ENCODE results near the gene FAM76A. TPM values are rescaled to one million over a fixed set of nuclear protein-coding genes. Genes with fewer than 3 reads are reported as not detected.

The FAM76A gene
- 9.6 and 17.3 TPM in 2 replicates for total RNA-seq

DNA sequence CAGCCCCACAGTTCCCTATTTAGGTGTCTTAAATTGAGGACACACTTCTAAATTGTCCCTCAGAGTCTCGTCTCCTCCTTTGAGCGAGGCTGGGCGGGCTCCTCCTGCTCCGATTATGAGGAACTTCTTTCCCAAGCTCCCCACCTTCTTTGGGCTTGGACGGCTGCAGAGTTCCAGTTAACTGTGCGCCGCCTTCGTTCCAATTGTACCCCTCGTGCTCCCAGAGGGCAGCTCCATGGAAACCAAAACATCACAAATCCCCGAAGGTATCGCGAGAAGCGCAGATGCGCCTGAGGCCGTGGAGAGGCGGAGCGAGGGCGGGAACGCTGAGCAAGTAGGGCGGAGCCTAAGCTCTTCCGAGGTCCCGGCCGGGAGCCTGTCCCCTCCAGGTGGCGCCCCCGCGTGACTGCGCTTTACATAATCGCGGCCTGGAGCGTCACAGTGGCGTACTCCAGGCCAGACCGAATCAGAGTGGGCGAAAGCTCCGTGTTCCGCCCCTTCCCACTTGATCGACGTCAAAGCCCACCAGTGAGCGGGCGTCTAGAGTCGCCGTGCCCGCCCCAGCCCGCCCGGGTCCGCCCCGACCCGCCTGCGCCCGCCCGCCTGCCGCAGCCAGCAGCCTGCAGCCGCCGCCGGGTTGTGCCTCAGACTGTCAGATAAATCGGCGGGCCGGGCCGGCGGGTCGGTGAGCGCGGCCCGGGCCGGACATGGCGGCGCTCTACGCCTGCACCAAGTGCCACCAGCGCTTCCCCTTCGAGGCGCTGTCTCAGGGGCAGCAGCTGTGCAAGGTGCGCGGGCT, at the start of gene FAM76A:
TSS of gene FAM76A (plus strand) at position 588 of the 799 bp plus-strand sequence. CDS start at position 708, 120 bp downstream.

DNA sequence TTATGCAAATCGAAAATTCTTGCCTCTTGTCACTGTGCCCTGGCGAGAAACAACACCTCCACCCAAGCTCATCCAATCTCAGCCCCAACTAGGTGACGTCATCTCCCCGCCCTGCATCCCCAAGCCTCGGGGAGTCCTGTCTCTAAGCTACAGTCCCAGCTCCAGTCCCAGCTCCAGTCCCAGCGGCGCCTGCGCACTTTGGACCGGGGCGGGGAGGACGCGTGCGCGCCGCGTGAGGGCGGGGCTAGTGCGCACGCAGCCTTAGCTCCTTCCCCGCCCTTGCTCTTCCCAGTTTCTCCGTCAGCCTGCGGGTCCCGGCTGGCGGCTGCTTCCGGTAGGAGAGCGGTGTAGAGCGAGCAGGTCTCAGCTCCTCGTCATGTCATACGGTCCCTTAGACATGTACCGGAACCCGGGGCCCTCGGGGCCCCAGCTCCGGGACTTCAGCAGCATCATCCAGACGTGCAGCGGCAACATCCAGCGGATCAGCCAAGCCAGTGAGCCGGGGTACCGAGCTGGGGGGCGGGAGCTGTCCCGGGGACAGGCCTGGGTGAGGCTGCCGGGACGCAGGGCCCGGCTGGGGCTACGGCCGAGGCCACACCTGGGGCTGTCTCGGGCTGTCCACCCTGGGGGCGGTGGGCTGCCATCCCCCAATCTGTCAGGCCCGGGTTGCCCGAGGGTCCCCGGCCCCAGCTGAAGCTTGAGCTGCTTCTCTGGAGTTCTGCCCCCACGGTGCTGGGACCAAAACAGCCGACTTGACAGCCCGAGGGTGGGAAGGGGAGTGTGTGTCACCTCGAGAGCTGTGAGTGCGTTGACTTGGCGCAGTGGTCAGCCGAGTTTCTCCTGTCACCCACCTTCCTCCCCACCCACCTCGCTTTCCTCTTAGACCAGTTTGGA, 47.4 kb downstream of the FAM76A start, which contains the start of gene STX12:
TSS of gene STX12 (plus strand) at position 288 of the 894 bp plus-strand sequence. CDS start at position 377, 89 bp downstream.

Other genes with a start within 250 kb of the FAM76A start
- gene WASF2, start 235.8 kb upstream of the FAM76A start, total RNA-seq = 15.8 and 19.2 TPM in 2 replicates
- gene AHDC1, start 121.8 kb upstream of the FAM76A start, total RNA-seq = 5.2 and 6.7 TPM in 2 replicates
- gene FGR, start 90.8 kb upstream of the FAM76A start, total RNA-seq = 0.09 and 0.16 TPM in 2 replicates
- 32.9 and 55.4 TPM in 2 replicates for gene IFI6, start 53.8 kb upstream of the FAM76A start, total RNA-seq
- gene STX12, start 47.3 kb downstream of the FAM76A start, total RNA-seq = 55.1 and 55.5 TPM in 2 replicates
- 34.4 and 44.0 TPM in 2 replicates for gene PPP1R8, start 104.8 kb downstream of the FAM76A start, total RNA-seq
- 5.1 and 8.4 TPM in 2 replicates for gene THEMIS2, start 146.6 kb downstream of the FAM76A start, total RNA-seq
- 16.5 and 20.6 TPM in 2 replicates for gene RPA2, start 188.6 kb downstream of the FAM76A start, total RNA-seq
- not detected in 2 replicates for gene SMPDL3B, start 209.0 kb downstream of the FAM76A start, total RNA-seq
- gene XKR8, start 234.0 kb downstream of the FAM76A start, total RNA-seq = 3.4 and 3.6 TPM in 2 replicates

Data from bronchial smooth muscle cell (primary cell).